K562 (cell line): ENCODE data around the gene COL4A2. TPM values are rescaled to one million over a fixed set of nuclear protein-coding genes. Genes with fewer than 3 reads are reported as not detected.

Source experiments
- CEBPB ChIP-seq: fragments of 450-650 bp; IDR thresholded peaks from 2 replicates; pipeline ENCODE4 v1.6.1; 2016; ENCODE audit warnings: missing genetic modification characterization, missing compliant biosample characterization
- ETV5 ChIP-seq: sonication (generic); formaldehyde crosslinking; IDR thresholded peaks from 2 replicates; pipeline ENCODE4 v1.4.0; 2020; ENCODE audit warnings: low read depth, mild to moderate bottlenecking, missing genetic modification reagents
- HDAC8 ChIP-seq: fragments of 450-650 bp; IDR thresholded peaks from 2 replicates; pipeline ENCODE4 v1.6.1; 2016; ENCODE audit warnings: mild to moderate bottlenecking, missing genetic modification characterization, moderate library complexity, missing compliant biosample characterization
- MAFF ChIP-seq: IDR thresholded peaks from 2 replicates; pipeline ENCODE4 v1.6.1; 2012; ENCODE audit warnings: low read length, improper control_type of control experiment
- NR1H2 ChIP-seq: sonication (generic); formaldehyde crosslinking; IDR thresholded peaks from 2 replicates; pipeline ENCODE4 v1.4.0; 2020; ENCODE audit warnings: mild to moderate bottlenecking, missing genetic modification reagents
- NR2F6 ChIP-seq: fragments of 450-650 bp; formaldehyde crosslinking; IDR thresholded peaks from 2 replicates; pipeline ENCODE4 v1.4.0; 2020; ENCODE audit warnings: mild to moderate bottlenecking
- SRSF9 ChIP-seq: fragments of 200-400 bp; formaldehyde crosslinking; IDR thresholded peaks from 2 replicates; pipeline ENCODE4 v1.6.1; 2017; ENCODE audit warnings: low read depth, low read length, borderline replicate concordance
- TCF3 ChIP-seq: sonication (generic); formaldehyde crosslinking; IDR thresholded peaks from 2 replicates; pipeline ENCODE4 v1.4.0; 2020; ENCODE audit warnings: mild to moderate bottlenecking, missing genetic modification reagents
- TEAD4 ChIP-seq, 2 experiments: sonication (generic) in 1 of 2; formaldehyde crosslinking in 1 of 2; IDR thresholded peaks; 2 replicates each; pipeline versions ENCODE4 v1.6.1 to v1.8.0; 2012 to 2022; ENCODE audit warnings: borderline replicate concordance in 1 of 2, inconsistent platforms in 1 of 2, low read length in 1 of 2, mild to moderate bottlenecking in 1 of 2, missing genetic modification reagents in 1 of 2
- ZBTB12 ChIP-seq: fragments of 250-450 bp; sonication (Bioruptor Pico); IDR thresholded peaks from 2 replicates; pipeline ENCODE4 v1.4.0; 2020
- ZNF146 ChIP-seq: IDR thresholded peaks from one replicate; pipeline ENCODE4 v1.6.1; 2018; ENCODE audit warnings: missing compliant biosample characterization; ENCODE audit not compliant: unreplicated experiment
- ZNF232 ChIP-seq: sonication (generic); formaldehyde crosslinking; IDR thresholded peaks from 2 replicates; pipeline ENCODE4 v1.8.0; 2022; ENCODE audit warnings: mild to moderate bottlenecking, missing genetic modification reagents
- polyA plus RNA-seq, 8 experiments: library from polyadenylated mRNA; depleted of rRNA in 4 of 8; stranded (reverse) in 5 of 8; unstranded in 3 of 8; fragments of >200 nt; fragmentation: Nextera tagmentation in 2 of 8; fragmentation: Illumina TruSeq in 1 of 8; extraction: Ambion mirVana in 2 of 8; extraction: Trizol in 1 of 8; gene quantifications; 2 replicates each; pipeline versions ENCODE4 v1.2.1 to v1.2.3, GENCODE V29; 2011 to 2014; ENCODE audit warnings: inconsistent platforms in 1 of 8, missing spikeins in 1 of 8
- total RNA-seq, 7 experiments: library from RNA; depleted of rRNA in 6 of 7; stranded (reverse); fragments of >200 nt in 6 of 7; fragmentation: Illumina TruSeq in 2 of 7; extraction: Trizol in 2 of 7; gene quantifications; 2 replicates each; pipeline versions ENCODE4 v1.2.1 to v1.2.3, GENCODE V29; 2011 to 2021; ENCODE audit warnings: low replicate concordance in 1 of 7
- TF ChIP-seq, protein P1 (sequence below), 2 experiments: IDR thresholded peaks; 2 replicates each; pipeline ENCODE4 v1.6.1; 2012; ENCODE audit warnings: improper control_type of control experiment in 2 of 2, low read depth in 2 of 2, low read length in 2 of 2, borderline replicate concordance in 1 of 2
- TF ChIP-seq, protein P2 (sequence below): fragments of 250-450 bp; sonication (Bioruptor Pico); IDR thresholded peaks from 2 replicates; pipeline ENCODE4 v1.8.0; 2021; ENCODE audit warnings: mild to moderate bottlenecking, moderate library complexity
- TF ChIP-seq, protein P3 (sequence below): fragments of 450-650 bp; formaldehyde crosslinking; IDR thresholded peaks from 2 replicates; pipeline ENCODE4 v1.4.0; 2020; ENCODE audit warnings: mild to moderate bottlenecking, mixed read lengths
- TF ChIP-seq, protein P4 (sequence below): fragments of 250-450 bp; sonication (Bioruptor Pico); IDR thresholded peaks from 2 replicates; pipeline ENCODE4 v1.8.0; 2022; ENCODE audit warnings: moderate library complexity, mild to moderate bottlenecking, inconsistent platforms

The COL4A2 gene
- total and polyA plus RNA-seq, 9 of the 15 experiments (the other 6 are each of a cell fraction or from before 2014, with no cell fraction given), result 0.13 to 15.2 (median 8.1) TPM

- TF ChIP-seq, protein P1, sequence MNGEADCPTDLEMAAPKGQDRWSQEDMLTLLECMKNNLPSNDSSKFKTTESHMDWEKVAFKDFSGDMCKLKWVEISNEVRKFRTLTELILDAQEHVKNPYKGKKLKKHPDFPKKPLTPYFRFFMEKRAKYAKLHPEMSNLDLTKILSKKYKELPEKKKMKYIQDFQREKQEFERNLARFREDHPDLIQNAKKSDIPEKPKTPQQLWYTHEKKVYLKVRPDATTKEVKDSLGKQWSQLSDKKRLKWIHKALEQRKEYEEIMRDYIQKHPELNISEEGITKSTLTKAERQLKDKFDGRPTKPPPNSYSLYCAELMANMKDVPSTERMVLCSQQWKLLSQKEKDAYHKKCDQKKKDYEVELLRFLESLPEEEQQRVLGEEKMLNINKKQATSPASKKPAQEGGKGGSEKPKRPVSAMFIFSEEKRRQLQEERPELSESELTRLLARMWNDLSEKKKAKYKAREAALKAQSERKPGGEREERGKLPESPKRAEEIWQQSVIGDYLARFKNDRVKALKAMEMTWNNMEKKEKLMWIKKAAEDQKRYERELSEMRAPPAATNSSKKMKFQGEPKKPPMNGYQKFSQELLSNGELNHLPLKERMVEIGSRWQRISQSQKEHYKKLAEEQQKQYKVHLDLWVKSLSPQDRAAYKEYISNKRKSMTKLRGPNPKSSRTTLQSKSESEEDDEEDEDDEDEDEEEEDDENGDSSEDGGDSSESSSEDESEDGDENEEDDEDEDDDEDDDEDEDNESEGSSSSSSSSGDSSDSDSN (IDR thresholded peaks at IDR 0.05; ENCODE audit: borderline replicate concordance in 1 of 2, low read depth in 2 of 2, low read length in 2 of 2), result no peak
- no peak for TF ChIP-seq NR2F6 (CRISPR knock-in tag)
- TF ChIP-seq, protein P2, sequence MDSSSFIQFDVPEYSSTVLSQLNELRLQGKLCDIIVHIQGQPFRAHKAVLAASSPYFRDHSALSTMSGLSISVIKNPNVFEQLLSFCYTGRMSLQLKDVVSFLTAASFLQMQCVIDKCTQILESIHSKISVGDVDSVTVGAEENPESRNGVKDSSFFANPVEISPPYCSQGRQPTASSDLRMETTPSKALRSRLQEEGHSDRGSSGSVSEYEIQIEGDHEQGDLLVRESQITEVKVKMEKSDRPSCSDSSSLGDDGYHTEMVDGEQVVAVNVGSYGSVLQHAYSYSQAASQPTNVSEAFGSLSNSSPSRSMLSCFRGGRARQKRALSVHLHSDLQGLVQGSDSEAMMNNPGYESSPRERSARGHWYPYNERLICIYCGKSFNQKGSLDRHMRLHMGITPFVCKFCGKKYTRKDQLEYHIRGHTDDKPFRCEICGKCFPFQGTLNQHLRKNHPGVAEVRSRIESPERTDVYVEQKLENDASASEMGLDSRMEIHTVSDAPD (CRISPR knock-in tag), result no peak
- no peak for TF ChIP-seq ZNF232
- no peak for TF ChIP-seq SRSF9
- TF ChIP-seq ETV5 (CRISPR knock-in tag), result no peak
- TF ChIP-seq CEBPB, result no peak
- TF ChIP-seq, protein P3, sequence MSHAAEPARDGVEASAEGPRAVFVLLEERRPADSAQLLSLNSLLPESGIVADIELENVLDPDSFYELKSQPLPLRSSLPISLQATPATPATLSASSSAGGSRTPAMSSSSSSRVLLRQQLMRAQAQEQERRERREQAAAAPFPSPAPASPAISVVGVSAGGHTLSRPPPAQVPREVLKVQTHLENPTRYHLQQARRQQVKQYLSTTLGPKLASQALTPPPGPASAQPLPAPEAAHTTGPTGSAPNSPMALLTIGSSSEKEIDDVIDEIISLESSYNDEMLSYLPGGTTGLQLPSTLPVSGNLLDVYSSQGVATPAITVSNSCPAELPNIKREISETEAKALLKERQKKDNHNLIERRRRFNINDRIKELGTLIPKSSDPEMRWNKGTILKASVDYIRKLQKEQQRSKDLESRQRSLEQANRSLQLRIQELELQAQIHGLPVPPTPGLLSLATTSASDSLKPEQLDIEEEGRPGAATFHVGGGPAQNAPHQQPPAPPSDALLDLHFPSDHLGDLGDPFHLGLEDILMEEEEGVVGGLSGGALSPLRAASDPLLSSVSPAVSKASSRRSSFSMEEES (CRISPR knock-in tag), result no peak
- no peak for TF ChIP-seq TEAD4 (IDR thresholded peaks at IDR 0.05; ENCODE audit: low read length)
- TF ChIP-seq TEAD4 (CRISPR knock-in tag; IDR thresholded peaks at IDR 0.05; ENCODE audit: borderline replicate concordance), result no peak
- no peak for TF ChIP-seq ZBTB12 (CRISPR knock-in tag)
- TF ChIP-seq NR1H2 (CRISPR knock-in tag), result no peak
- no peak for TF ChIP-seq TCF3 (CRISPR knock-in tag)
- no peak for TF ChIP-seq ZNF146 (CRISPR knock-in tag)
- TF ChIP-seq MAFF, result peak; percentile 49; the same call in 1 of the 2 replicates
- TF ChIP-seq, protein P4, sequence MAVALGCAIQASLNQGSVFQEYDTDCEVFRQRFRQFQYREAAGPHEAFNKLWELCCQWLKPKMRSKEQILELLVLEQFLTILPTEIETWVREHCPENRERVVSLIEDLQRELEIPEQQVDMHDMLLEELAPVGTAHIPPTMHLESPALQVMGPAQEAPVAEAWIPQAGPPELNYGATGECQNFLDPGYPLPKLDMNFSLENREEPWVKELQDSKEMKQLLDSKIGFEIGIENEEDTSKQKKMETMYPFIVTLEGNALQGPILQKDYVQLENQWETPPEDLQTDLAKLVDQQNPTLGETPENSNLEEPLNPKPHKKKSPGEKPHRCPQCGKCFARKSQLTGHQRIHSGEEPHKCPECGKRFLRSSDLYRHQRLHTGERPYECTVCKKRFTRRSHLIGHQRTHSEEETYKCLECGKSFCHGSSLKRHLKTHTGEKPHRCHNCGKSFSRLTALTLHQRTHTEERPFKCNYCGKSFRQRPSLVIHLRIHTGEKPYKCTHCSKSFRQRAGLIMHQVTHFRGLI (CRISPR knock-in tag), result no peak
- TF ChIP-seq HDAC8 (tag), result no peak
Measured at GRCh38 chr13:110503037-110503901, 196.2 kb downstream of the COL4A2 start (continued).
